Heart left ventricle (tissue), 16 donors: ENCODE results near the gene CALM3. TPM values are rescaled to one million over a fixed set of nuclear protein-coding genes. Genes with fewer than 3 reads are reported as not detected.

Experiments
- ATAC-seq, 4 donors: fragments of 200-7000 bp; cut with Tn5 transposase; one replicate each; pipeline ENCODE4 v1.9.1; 2020 to 2022; ENCODE audit warnings: moderate library complexity in 4 of 4, mild to moderate bottlenecking in 3 of 4, moderate number of reproducible peaks in 1 of 4
- DNase-seq, 5 donors: peaks; one replicate each; pipeline ENCODE4 v3.0.0-alpha.2; 2020
- H3K27ac ChIP-seq, 12 donors: fragments of 200-600 bp; sonication (generic) in 4 of 12; one replicate each; pipeline versions ENCODE4 v1.5.0 to v1.8.0; 2016 to 2022; ENCODE audit warnings: mild to moderate bottlenecking in 2 of 12
- H3K27me3 ChIP-seq, 9 donors: fragments of 200-600 bp; sonication (generic) in 2 of 9; one replicate each; pipeline versions ENCODE4 v1.5.1 to v1.8.0; 2016 to 2022; ENCODE audit warnings: mild to moderate bottlenecking in 3 of 9
- H3K36me3 ChIP-seq, 9 donors: fragments of 200-600 bp; sonication (generic) in 2 of 9; one replicate each; pipeline versions ENCODE4 v1.5.0 to v1.8.0; 2018 to 2022; ENCODE audit warnings: mild to moderate bottlenecking in 2 of 9
- H3K4me1 ChIP-seq, 12 donors: fragments of 200-600 bp; sonication (generic) in 4 of 12; one replicate each; pipeline versions ENCODE4 v1.5.0 to v1.8.0; 2016 to 2022; ENCODE audit warnings: mild to moderate bottlenecking in 3 of 12
- H3K4me3 ChIP-seq, 12 donors: fragments of 200-600 bp; sonication (generic) in 4 of 12; one replicate each; pipeline versions ENCODE4 v1.5.0 to v1.8.0; 2017 to 2022; ENCODE audit warnings: mild to moderate bottlenecking in 9 of 12, moderate library complexity in 4 of 12
- H3K9me3 ChIP-seq, 12 donors: fragments of 200-600 bp; sonication (generic) in 4 of 12; one replicate each; pipeline versions ENCODE4 v1.5.0 to v1.8.0; 2016 to 2022; ENCODE audit warnings: mild to moderate bottlenecking in 1 of 12
- CTCF ChIP-seq, 12 donors: fragments of 200-600 bp; sonication (generic) in 4 of 12; IDR thresholded peaks; one replicate each; pipeline versions ENCODE4 v1.5.0 to v1.8.0; 2018 to 2022; ENCODE audit warnings: antibody characterized with exemption in 12 of 12, mild to moderate bottlenecking in 5 of 12
- POLR2A ChIP-seq, 2 donors: fragments of 450-650 bp; IDR thresholded peaks; one replicate each; pipeline ENCODE4 v1.6.1; 2017; ENCODE audit warnings: antibody characterized with exemption in 2 of 2, mild to moderate bottlenecking in 2 of 2, moderate library complexity in 2 of 2
- WGBS, 4 donors: extraction: QIAGEN DNeasy Blood & Tissue Kit in 2 of 4; methylation state at CpG; one replicate each; pipeline versions ENCODE4 v1.1.5 to v1.1.7; 2013 to 2018; 5-methylcytosine and 5-hydroxymethylcytosine counted together
- intact Hi-C, 10 donors: fragments of 100-400 bp; cut with DNase I; formaldehyde crosslinking; loops; one replicate each; pipeline versions ENCODE4 v1.11.1 to v1.14.2; 2022
- polyA plus RNA-seq, 2 donors: library from polyadenylated mRNA; stranded (reverse); fragments of 200-250 nt; gene quantifications; one replicate each; pipeline ENCODE4 v1.2.3, GENCODE V29; 2013
- total RNA-seq, 9 donors: library from RNA; depleted of rRNA in 2 of 9; stranded (reverse); fragments of >200 nt in 2 of 9; fragmentation: NEBNext Ultra II Directional in 3 of 9; extraction: Animal tissue kit (Norgen Biotek cat#: 25700) in 3 of 9; gene quantifications; one replicate each; pipeline versions ENCODE4 v1.1.0 to v1.2.4, GENCODE V29; 2016 to 2023
- donor health status: ischemic (EF 13 %, LVEDD 7.1; RV severe dilation, severe dysfunction).
- donor health status: healthy with polysubstance abuse.
- donor health status: DM: no; HTN: yes; CAD: no.
- donor health status: DM: no; HTN: no; CAD: no.
- donor health status: ischemic (EF 25% LVEDD 6.9; RV normal size, moderate dysfunction).
- donor health status: ischemic (EF 25% LVEDD 5.7; RV mildly dilated, moderate dysfunction).
- donor health status: healthy.
- donor health status: DM: yes; HTN: yes; CAD: no.
- donor health status: ischemic (EF 35%, LVEDD 5.7; RV mildly dilated, moderate dysfunction).
- donor health status: nonischemic (EF 11% LVEDD 7.7; RV severe dilation, severe dysfunction).
- donor health status: DM: yes; HTN: yes; CAD: no.
- donor health status: PGD.
- donor health status: ischemic (EF 29% LVEDD 5.4; RV normal size, mild dysfunction).
- donor health status: nonischemic (EF 23%, LVEDD 6.1; RV moderate dilation, normal function).

Gene CALM3
- total and polyA plus RNA-seq, 11 donors: 204 to 417 (median 290) TPM

- WGBS, 4 donors: 92 to 93% (median 93%) methylated on average over 27 of the region's 27 CpGs
- TF ChIP-seq CTCF (IDR thresholded peaks at IDR 0.05) (no peak), POLR2A (IDR thresholded peaks at IDR 0.05) (no peak)
- DNase-seq: peak in 3 of 5 donors; percentile 15 to 42 (median 24)
These were observed 7.6 kb downstream of the CALM3 start for GRCh38 chr19:46608581-46609345.

GRCh38 chr19:46609511-46610412 is 8.6 kb downstream of the CALM3 start:
- H3K36me3 ChIP-seq: peaks cover 0 to 57% (median 47%) of the 10 kb centered on the region in 9 donors
- no peaks in the 10 kb centered on the region for H3K9me3 ChIP-seq
- no peaks in the 10 kb centered on the region for H3K27me3 ChIP-seq
- TF ChIP-seq POLR2A (IDR thresholded peaks at IDR 0.05) (no peak), CTCF (IDR thresholded peaks at IDR 0.05) (no peak)
- ATAC-seq (no peak), DNase-seq (peak in 3 of 5 donors; percentile 16 to 44 (median 25))
- intact Hi-C loops: loop anchor here in 3 of 10 donors (10.0 kb wide), 2 partner anchors 135 to 235 kb away; partner anchors contain the start of genes FKRP (in 1 of the 3) and STRN4 (in 1 of the 3)
- no peak overlapping the region for H3K27ac ChIP-seq
- peaks cover 0 to 50% (median 20%) of the 10 kb centered on the region in 12 donors for H3K4me1 ChIP-seq
- 78 to 81% (median 81%) methylated on average over 30 of the region's 30 CpGs for whole genome bisulfite sequencing, 4 donors
- no peak overlapping the region for H3K4me3 ChIP-seq

More at GRCh38 chr19:46608581-46609345, 7.6 kb downstream of the CALM3 start:
- Histone ChIP-seq H3K4me1 (peaks cover 0 to 52% (median 23%) of the 10 kb centered on the region in 12 donors), H3K27ac (no peak overlapping the region), H3K9me3 (no peaks in the 10 kb centered on the region), H3K36me3 (peaks cover 0 to 57% (median 47%) of the 10 kb centered on the region in 9 donors), H3K27me3 (no peaks in the 10 kb centered on the region), H3K4me3 (no peak overlapping the region)
- intact Hi-C loops: loop anchor here in 1 of 10 donors (10.0 kb wide), 1 partner anchor 236 kb away; no protein-coding TSS in a partner anchor
- no peak for ATAC-seq

- 64 to 67% (median 65%) methylated on average over 5 of the region's 5 CpGs for whole genome bisulfite sequencing, 4 donors
- Histone ChIP-seq H3K4me3 (no peak overlapping the region), H3K4me1 (peaks cover 0 to 43% (median 14%) of the 10 kb centered on the region in 12 donors), H3K9me3 (no peaks in the 10 kb centered on the region), H3K36me3 (peaks cover 0 to 54% (median 47%) of the 10 kb centered on the region in 9 donors), H3K27ac (no peak overlapping the region), H3K27me3 (no peaks in the 10 kb centered on the region)
- intact Hi-C loops: loop anchor here in 2 of 10 donors (10.0 kb wide), 2 partner anchors 134 to 234 kb away; partner anchors contain the start of genes FKRP (in 1 of the 2) and STRN4 (in 1 of the 2)
- no peak for ATAC-seq
- no peak for TF ChIP-seq POLR2A (IDR thresholded peaks at IDR 0.05)
- TF ChIP-seq CTCF (IDR thresholded peaks at IDR 0.05): no peak
- DNase-seq: peak in 3 of 5 donors; percentile 6 to 18 (median 9)
These were observed 9.3 kb downstream of the CALM3 start for GRCh38 chr19:46610413-46610775.
